Measurements from ENCODE around the gene TAF5L. TPM values are rescaled to one million over a fixed set of nuclear protein-coding genes. Genes with fewer than 3 reads are reported as not detected.
"Not testable (repeated sequence)": the region's sequence is repeated elsewhere in the genome, so short reads cannot be mapped to it uniquely, and the experiment has no call there.

Gene TAF5L
- total RNA-seq, 1 donor from 2014 or later = 24.4 TPM

DNA sequence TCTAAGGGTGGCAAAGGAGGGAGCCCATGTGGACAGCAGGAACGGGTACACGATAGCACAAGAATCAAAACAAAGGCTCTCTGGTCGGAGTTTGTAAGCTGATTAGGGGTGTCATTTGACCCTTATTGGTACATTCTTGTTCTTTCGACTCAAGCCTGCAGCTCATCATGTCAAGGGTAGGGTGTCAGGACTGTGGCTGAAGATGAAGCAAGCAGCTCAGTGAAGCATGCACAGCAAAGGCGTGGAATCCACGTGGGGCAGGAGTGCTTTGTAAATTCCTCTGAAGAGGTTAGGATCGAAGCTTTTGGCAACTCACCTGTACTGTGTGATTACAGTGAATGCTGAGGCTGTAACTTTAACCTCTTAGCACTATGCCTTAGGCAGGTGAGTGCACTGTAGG, 62.7 kb downstream of the TAF5L start:
- intact Hi-C loops (cut with micrococcal nuclease) = no loop called here

DNA sequence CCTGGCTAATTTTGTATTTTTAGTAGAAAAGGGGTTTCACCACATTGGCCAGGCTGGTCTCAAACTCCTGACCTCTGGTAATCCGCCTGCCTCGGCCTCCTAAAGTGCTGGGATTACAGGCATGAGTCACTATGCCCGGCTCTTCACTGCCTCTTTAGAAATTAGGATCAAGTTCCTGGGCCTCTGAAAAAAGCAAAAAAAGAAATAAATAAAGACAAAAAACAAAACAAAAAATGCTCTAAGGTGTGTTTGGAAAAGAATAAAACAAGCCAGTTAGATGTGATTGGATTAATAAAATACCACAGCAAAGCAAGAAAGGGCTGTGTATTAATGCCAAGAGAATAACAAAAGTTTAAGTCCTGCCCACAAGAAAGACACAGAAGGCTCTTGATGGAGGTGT, 63.2 kb downstream of the TAF5L start:
- intact Hi-C loops (cut with micrococcal nuclease) = no loop called here
- Mint-ChIP-seq H3K4me1 (peaks cover 10% of the 10 kb centered on the region), H3K4me3 (no peak overlapping the region), H3K27ac (no peak overlapping the region), H3K36me3 (ENCODE audit: low read depth) (peaks cover 2% of the 10 kb centered on the region), H3K27me3 (no peaks in the 10 kb centered on the region), H3K9me3 (no peaks in the 10 kb centered on the region)
- ATAC-seq (ENCODE audit: low read depth) (no peak), DNase-seq (no peak)
- CTCF ChIA-PET = no interaction called here
- TF ChIP-seq, protein P1, sequence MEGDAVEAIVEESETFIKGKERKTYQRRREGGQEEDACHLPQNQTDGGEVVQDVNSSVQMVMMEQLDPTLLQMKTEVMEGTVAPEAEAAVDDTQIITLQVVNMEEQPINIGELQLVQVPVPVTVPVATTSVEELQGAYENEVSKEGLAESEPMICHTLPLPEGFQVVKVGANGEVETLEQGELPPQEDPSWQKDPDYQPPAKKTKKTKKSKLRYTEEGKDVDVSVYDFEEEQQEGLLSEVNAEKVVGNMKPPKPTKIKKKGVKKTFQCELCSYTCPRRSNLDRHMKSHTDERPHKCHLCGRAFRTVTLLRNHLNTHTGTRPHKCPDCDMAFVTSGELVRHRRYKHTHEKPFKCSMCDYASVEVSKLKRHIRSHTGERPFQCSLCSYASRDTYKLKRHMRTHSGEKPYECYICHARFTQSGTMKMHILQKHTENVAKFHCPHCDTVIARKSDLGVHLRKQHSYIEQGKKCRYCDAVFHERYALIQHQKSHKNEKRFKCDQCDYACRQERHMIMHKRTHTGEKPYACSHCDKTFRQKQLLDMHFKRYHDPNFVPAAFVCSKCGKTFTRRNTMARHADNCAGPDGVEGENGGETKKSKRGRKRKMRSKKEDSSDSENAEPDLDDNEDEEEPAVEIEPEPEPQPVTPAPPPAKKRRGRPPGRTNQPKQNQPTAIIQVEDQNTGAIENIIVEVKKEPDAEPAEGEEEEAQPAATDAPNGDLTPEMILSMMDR (IDR thresholded peaks at IDR 0.05) = no peak
- POLR2A ChIA-PET = no interaction called here

More for the DNA sequence above, 62.7 kb downstream of the TAF5L start:
- DNase-seq = no peak
- ChIA-PET CTCF (no interaction called here), POLR2A (no interaction called here)
- TF ChIP-seq, protein P1 (IDR thresholded peaks at IDR 0.05) = no peak
- no peaks in the 10 kb centered on the region for H3K27me3 Mint-ChIP-seq
- peaks cover 2% of the 10 kb centered on the region for H3K36me3 Mint-ChIP-seq (ENCODE audit: low read depth)
- no peak overlapping the region for H3K27ac Mint-ChIP-seq
- peaks cover 9% of the 10 kb centered on the region for H3K4me1 Mint-ChIP-seq
- ATAC-seq (ENCODE audit: low read depth) = no peak
- H3K4me3 Mint-ChIP-seq = no peak overlapping the region
- H3K9me3 Mint-ChIP-seq = no peaks in the 10 kb centered on the region

DNA sequence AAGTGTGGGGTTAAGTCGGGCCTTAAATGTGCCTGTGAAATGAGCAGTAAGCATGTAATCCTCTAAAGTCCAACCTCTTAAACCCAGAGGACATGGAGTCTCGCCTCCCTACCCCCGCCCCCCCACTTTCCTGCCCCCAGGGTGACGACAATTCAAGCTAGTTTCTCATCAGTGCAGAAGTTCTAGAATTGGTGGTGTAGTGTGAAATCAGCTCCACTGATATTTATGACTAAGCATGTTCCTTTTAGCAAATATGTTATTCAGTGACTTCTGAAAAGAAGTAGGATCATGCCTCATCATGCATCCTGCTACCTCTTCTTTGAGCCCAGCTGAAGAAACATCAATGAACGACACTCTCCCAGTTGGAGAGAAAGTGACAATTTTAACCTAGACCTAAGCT, 64.8 kb downstream of the TAF5L start:
- H3K9me3 Mint-ChIP-seq = no peaks in the 10 kb centered on the region
- H3K36me3 Mint-ChIP-seq (ENCODE audit: low read depth) = peaks cover 2% of the 10 kb centered on the region
- no peaks in the 10 kb centered on the region for H3K27me3 Mint-ChIP-seq
- CTCF ChIA-PET = interaction anchor here (0.7 to 1.2 kb wide), 3 partner anchors 18 to 60 kb away, joined by 3 read pairs; no protein-coding TSS in a partner anchor
- H3K4me3 Mint-ChIP-seq = peak overlapping the region; percentile 19
- H3K4me1 Mint-ChIP-seq = peaks cover 25% of the 10 kb centered on the region
- TF ChIP-seq, protein P1 (IDR thresholded peaks at IDR 0.05) = no peak
- POLR2A ChIA-PET = interaction anchor here (0.7 kb wide), 1 partner anchor 64 kb away, joined by 3 read pairs; no protein-coding TSS in a partner anchor
- DNase-seq (no peak), ATAC-seq (ENCODE audit: low read depth) (no peak)
- no peak overlapping the region for H3K27ac Mint-ChIP-seq
- intact Hi-C loops (cut with micrococcal nuclease) = no loop called here

DNA sequence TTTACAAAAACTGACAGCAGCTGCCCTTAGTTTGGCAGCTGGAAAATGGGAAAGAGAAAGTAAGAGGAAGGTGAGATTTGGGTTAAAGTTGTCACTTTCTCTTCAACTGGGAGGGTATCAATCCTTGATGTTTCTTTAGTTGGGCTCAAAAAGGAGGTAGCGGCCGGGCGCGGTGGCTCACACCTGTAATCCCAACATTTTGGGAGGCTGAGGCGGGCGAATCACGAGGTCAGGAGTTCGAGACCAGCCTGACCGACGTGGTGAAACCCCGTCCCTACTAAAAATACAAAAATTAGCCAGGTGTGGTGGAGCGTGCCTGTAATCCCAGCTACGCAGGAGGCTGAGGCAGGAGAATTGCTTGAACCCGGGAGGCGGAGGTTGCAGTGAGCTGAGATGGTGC, 65.8 kb downstream of the TAF5L start:
- H3K4me3 Mint-ChIP-seq; CTCF ChIA-PET; H3K27me3 Mint-ChIP-seq; H3K9me3 Mint-ChIP-seq; intact Hi-C loops (cut with micrococcal nuclease); ATAC-seq (ENCODE audit: low read depth); DNase-seq; H3K27ac Mint-ChIP-seq; H3K36me3 Mint-ChIP-seq (ENCODE audit: low read depth): not testable (repeated sequence)
- POLR2A ChIA-PET = interaction anchor here (0.7 kb wide), 2 partner anchors 65 to 735 kb away, joined by 3 read pairs; no protein-coding TSS in a partner anchor
- peaks cover 25% of the 10 kb centered on the region for H3K4me1 Mint-ChIP-seq

DNA sequence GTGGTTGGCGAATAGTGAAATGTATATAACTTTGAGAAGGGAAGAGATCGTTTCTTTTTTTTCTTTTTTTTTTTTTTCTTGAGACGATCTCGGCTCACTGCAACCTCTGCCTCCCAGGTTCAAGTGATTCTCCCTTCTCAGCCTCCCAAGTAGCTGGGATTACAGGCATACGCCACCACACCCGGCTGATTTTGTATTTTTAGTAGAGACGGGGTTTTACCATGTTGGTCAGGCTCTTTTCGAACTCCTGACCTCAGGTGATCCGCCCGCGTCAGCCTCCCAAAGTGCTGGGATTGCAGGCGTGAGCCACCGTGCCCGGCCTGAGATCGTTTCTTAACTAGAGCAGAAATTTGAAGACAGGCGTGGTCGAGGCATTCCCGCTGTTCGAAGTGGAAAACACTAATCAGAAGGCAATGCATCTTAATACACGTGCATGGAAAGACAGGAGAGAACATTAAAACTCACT, 66.6 kb downstream of the TAF5L start:
- not testable (repeated sequence) for H3K27me3 Mint-ChIP-seq; ATAC-seq (ENCODE audit: low read depth); H3K36me3 Mint-ChIP-seq (ENCODE audit: low read depth); DNase-seq; H3K9me3 Mint-ChIP-seq
- Mint-ChIP-seq H3K27ac (peak overlapping the region; percentile 90), H3K4me1 (peaks cover 27% of the 10 kb centered on the region), H3K4me3 (peak overlapping the region; percentile 95)
- intact Hi-C loops (cut with micrococcal nuclease) = loop anchor here (1.0 to 5.0 kb wide), 10 partner anchors 20 to 1969 kb away; partner anchors contain the start of genes ARV1, CCSAP, COG2 and GALNT2
- POLR2A ChIA-PET = interaction anchor here (0.6 to 3.6 kb wide), 12 partner anchors 15 to 587 kb away, joined by 3 to 46 read pairs (median 4); partner anchors contain the start of genes CCSAP, NUP133, TAF5L and URB2
- CTCF ChIA-PET = interaction anchor here (0.7 to 1.9 kb wide), 5 partner anchors 20 to 80 kb away, joined by 3 to 11 read pairs (median 4); partner anchors contain the start of genes NUP133, TAF5L and URB2

Data from activated B cell treated with CpG ODN at 0.5 μM for 24 hours (primary cell).